IMR-90 (cell line): ENCODE results near the gene TGFA. TPM values are rescaled to one million over a fixed set of nuclear protein-coding genes. Genes with fewer than 3 reads are reported as not detected.

Source experiments
- ATAC-seq: fragments of 200-7000 bp; cut with Tn5 transposase; 2 replicates; pipeline ENCODE4 v1.9.1; 2020; ENCODE audit warnings: low read depth, mild to moderate bottlenecking, moderate library complexity
- BruUV-seq: library from RNA; stranded (reverse); fragments of 400-500 nt; replicated peaks from 2 replicates; lab custom pipeline; 2021; lab: Mats Ljungman, UMichigan
- CTCF ChIA-PET: fragments of 300-600 bp; formaldehyde crosslinking; extraction: SDS; loops from one replicate; lab custom pipeline; 2021; ENCODE audit warnings: antibody characterized with exemption; lab: Yijun Ruan, JAX
- POLR2A ChIA-PET: fragments of 300-600 bp; sonication (Branson Sonifier 250); formaldehyde crosslinking; loops from one replicate; lab custom pipeline; 2022; ENCODE audit warnings: antibody characterized with exemption; ENCODE audit not compliant: unreplicated experiment; lab: Charles Lee
- DNase-seq: peaks from one replicate; pipeline ENCODE4 v3.0.0; 2013
- H2AFZ ChIP-seq: replicated peaks from 2 replicates; pipeline ENCODE3; 2013; ENCODE audit warnings: low read length, mild to moderate bottlenecking; ENCODE audit not compliant: poor library complexity
- H2AK5ac ChIP-seq: 2 replicates; pipeline ENCODE4 v1.6.1; 2013; ENCODE audit warnings: low read depth, low read length, inconsistent platforms
- H2AK9ac ChIP-seq: replicated peaks from 2 replicates; pipeline ENCODE3; 2013; ENCODE audit warnings: mild to moderate bottlenecking, low read depth, low read length, moderate library complexity; ENCODE audit not compliant: poor library complexity
- H2BK120ac ChIP-seq: 2 replicates; pipeline ENCODE4 v1.6.1; 2013; ENCODE audit warnings: low read depth, low read length, inconsistent platforms
- H2BK15ac ChIP-seq: 3 replicates; pipeline ENCODE4 v1.6.1; 2013; ENCODE audit warnings: low read depth, low read length, inconsistent platforms
- H2BK20ac ChIP-seq: 2 replicates; pipeline ENCODE4 v1.6.1; 2013; ENCODE audit warnings: low read depth, mild to moderate bottlenecking, inconsistent platforms, low read length, moderate library complexity
- H2BK5ac ChIP-seq: 2 replicates; pipeline ENCODE4 v1.6.1; 2013; ENCODE audit warnings: mild to moderate bottlenecking, low read depth, low read length, inconsistent platforms; ENCODE audit not compliant: poor library complexity, severe bottlenecking
- H3K14ac ChIP-seq: replicated peaks from 2 replicates; pipeline ENCODE4 v1.6.1; 2013; ENCODE audit warnings: low read depth, low read length, inconsistent platforms
- H3K18ac ChIP-seq: 2 replicates; pipeline ENCODE4 v1.6.1; 2013; ENCODE audit warnings: low read depth, low read length, control low read depth
- H3K23ac ChIP-seq: 2 replicates; pipeline ENCODE4 v1.6.1; 2013; ENCODE audit warnings: low read depth, low read length, inconsistent platforms
- H3K27ac ChIP-seq: 2 replicates; pipeline ENCODE4 v1.5.1; 2013; ENCODE audit warnings: mild to moderate bottlenecking, control low read depth, low read length; ENCODE audit not compliant: insufficient read depth
- H3K27me3 ChIP-seq: 2 replicates; pipeline ENCODE4 v1.6.1; 2013; ENCODE audit warnings: low read length; ENCODE audit not compliant: control insufficient read depth, insufficient read depth
- H3K36me3 ChIP-seq: 2 replicates; pipeline ENCODE4 v1.6.1; 2013; ENCODE audit warnings: low read length, mixed read lengths; ENCODE audit not compliant: control insufficient read depth, insufficient read depth
- H3K4ac ChIP-seq: 2 replicates; pipeline ENCODE4 v1.6.1; 2013; ENCODE audit warnings: low read depth, low read length, inconsistent platforms
- H3K4me1 ChIP-seq: 2 replicates; pipeline ENCODE4 v1.6.1; 2013; ENCODE audit warnings: low read length, mixed read lengths; ENCODE audit not compliant: control insufficient read depth, insufficient read depth
- H3K4me2 ChIP-seq: 2 replicates; pipeline ENCODE4 v1.6.1; 2013; ENCODE audit warnings: low read depth, mild to moderate bottlenecking, control low read depth, low read length, moderate library complexity
- H3K4me3 ChIP-seq: 2 replicates; pipeline ENCODE4 v1.5.1; 2013; ENCODE audit warnings: low read depth, mild to moderate bottlenecking, control low read depth, low read length, moderate library complexity; ENCODE audit not compliant: insufficient read depth
- H3K56ac ChIP-seq: 2 replicates; pipeline ENCODE4 v1.6.1; 2013; ENCODE audit warnings: low read length, inconsistent platforms; ENCODE audit not compliant: insufficient read depth; ENCODE audit errors: extremely low read depth
- H3K79me1 ChIP-seq, 2 experiments: 2 replicates each; pipeline ENCODE4 v1.6.1; 2013; ENCODE audit warnings: low read length in 2 of 2, inconsistent platforms in 1 of 2, low read depth in 1 of 2
- H3K9ac ChIP-seq: 2 replicates; pipeline ENCODE4 v1.6.1; 2013; ENCODE audit warnings: low read depth, low read length, control low read depth
- H3K9me1 ChIP-seq: 2 replicates; pipeline ENCODE4 v1.6.1; 2013; ENCODE audit warnings: low read length, inconsistent platforms; ENCODE audit not compliant: insufficient read depth
- H3K9me3 ChIP-seq: 2 replicates; pipeline ENCODE4 v1.6.1; 2013; ENCODE audit warnings: low read length; ENCODE audit not compliant: control insufficient read depth, insufficient read depth
- H4K20me1 ChIP-seq: 2 replicates; pipeline ENCODE4 v1.6.1; 2013; ENCODE audit warnings: low read length, inconsistent platforms; ENCODE audit not compliant: insufficient read depth
- H4K5ac ChIP-seq: 2 replicates; pipeline ENCODE4 v1.6.1; 2013; ENCODE audit warnings: mild to moderate bottlenecking, low read depth, low read length, control low read depth
- H4K8ac ChIP-seq, 2 experiments: 2 replicates each; pipeline ENCODE4 v1.6.1; 2013; ENCODE audit warnings: low read depth in 2 of 2, low read length in 2 of 2, control low read depth in 1 of 2, inconsistent platforms in 1 of 2
- H4K91ac ChIP-seq: 2 replicates; pipeline ENCODE4 v1.6.1; 2013; ENCODE audit warnings: low read depth, low read length, inconsistent platforms; ENCODE audit not compliant: insufficient read depth
- CEBPB ChIP-seq: IDR thresholded peaks from 2 replicates; pipeline ENCODE4 v1.6.1; 2012; ENCODE audit warnings: low read depth, low read length, improper control_type of control experiment
- CTCF ChIP-seq: conservative IDR thresholded peaks from 2 replicates; pipeline ENCODE4 v1.5.1; 2012; ENCODE audit warnings: mild to moderate bottlenecking, low read depth, low read length, improper control_type of control experiment
- ELK1 ChIP-seq: fragments of 150-350 bp; IDR thresholded peaks from 2 replicates; pipeline ENCODE4 v1.6.1; 2016; ENCODE audit warnings: low read depth, mild to moderate bottlenecking, low read length, moderate library complexity, borderline replicate concordance
- FOS ChIP-seq: fragments of 150-350 bp; IDR thresholded peaks from 2 replicates; pipeline ENCODE4 v1.6.1; 2016; ENCODE audit warnings: low read depth, low read length
- MAZ ChIP-seq: IDR thresholded peaks from 2 replicates; pipeline ENCODE4 v1.6.1; 2012; ENCODE audit warnings: low read depth, mild to moderate bottlenecking, low read length, improper control_type of control experiment, moderate library complexity, borderline replicate concordance
- MXI1 ChIP-seq: IDR thresholded peaks from 2 replicates; pipeline ENCODE4 v1.6.1; 2012; ENCODE audit warnings: low read depth, mild to moderate bottlenecking, low read length, moderate library complexity, borderline replicate concordance
- NFE2L2 ChIP-seq: fragments of 150-350 bp; IDR thresholded peaks from 2 replicates; pipeline ENCODE4 v1.6.1; 2016; ENCODE audit warnings: low read depth, mild to moderate bottlenecking, low read length
- POLR2A ChIP-seq: IDR thresholded peaks from 2 replicates; pipeline ENCODE4 v1.6.1; 2012; ENCODE audit warnings: mild to moderate bottlenecking, low read depth, low read length
- RAD21 ChIP-seq: IDR thresholded peaks from 2 replicates; pipeline ENCODE4 v1.6.1; 2012; ENCODE audit warnings: low read length, improper control_type of control experiment
- USF2 ChIP-seq: fragments of 150-350 bp; IDR thresholded peaks from 2 replicates; pipeline ENCODE4 v1.6.1; 2017; ENCODE audit warnings: mild to moderate bottlenecking, antibody characterized with exemption, low read length, low read depth
- WGBS, 2 experiments: methylation state at CpG; one replicate each; pipeline versions ENCODE4 v1.1.5 to v1.1.7; 2013; ENCODE audit warnings: missing lambda C conversion rate in 2 of 2; ENCODE audit not compliant: insufficient read length in 1 of 2; ENCODE audit errors: extremely low coverage in 2 of 2; 5-methylcytosine and 5-hydroxymethylcytosine counted together
- dilution Hi-C: fragments of 300-500 bp; cut with HindIII; formaldehyde crosslinking; loops from one replicate; pipeline ENCODE4 v1.14.3; 2018; ENCODE audit warnings: low sequenced_read_pairs; ENCODE audit not compliant: unreplicated experiment
- in situ Hi-C: fragments of 300-500 bp; cut with MboI; formaldehyde crosslinking; loops from 3 replicates; pipeline ENCODE4 v1.14.3; 2019; ENCODE audit warnings: low sequenced_read_pairs, inconsistent platforms, mixed read lengths
- intact Hi-C: fragments of 100-400 bp; cut with micrococcal nuclease; formaldehyde crosslinking; loops from 2 replicates; pipeline ENCODE4 v1.10.0; 2022
- polyA plus RNA-seq, 3 experiments: library from polyadenylated mRNA; depleted of rRNA; stranded (reverse); fragments of >200 nt; gene quantifications; 2 replicates each; pipeline ENCODE4 v1.2.3, GENCODE V29; 2012; ENCODE audit warnings: low replicate concordance in 1 of 3
- total RNA-seq: library from RNA; depleted of rRNA; stranded (reverse); fragments of >200 nt; gene quantifications from 2 replicates; pipeline ENCODE4 v1.2.3, GENCODE V29; 2012

The TGFA gene
- total and polyA plus RNA-seq, 2 of the 4 experiments (the other 2 are of a cell fraction): not detected

- no peak overlapping the region for H2BK120ac ChIP-seq
- no peaks in the 10 kb centered on the region for H3K4me1 ChIP-seq
- H2AK5ac ChIP-seq: no peak overlapping the region
- no peak overlapping the region for H4K8ac ChIP-seq
- H3K36me3 ChIP-seq: no peaks in the 10 kb centered on the region
- DNase-seq (no peak), ATAC-seq (no peak)
- H2BK20ac ChIP-seq: no peak overlapping the region
- no peak overlapping the region for H3K23ac ChIP-seq
- H4K5ac ChIP-seq: no peak overlapping the region
- no peaks in the 10 kb centered on the region for H3K9me3 ChIP-seq
- H3K79me1 ChIP-seq: no peaks in the 10 kb centered on the region
- dilution Hi-C loops: no loop called here
- no peak overlapping the region for H3K4me2 ChIP-seq
- intact Hi-C loops: no loop called here
- no peak overlapping the region for H3K4me3 ChIP-seq
- H3K14ac ChIP-seq: no peak overlapping the region
- H4K20me1 ChIP-seq: no peaks in the 10 kb centered on the region
- H3K18ac ChIP-seq: no peak overlapping the region
- WGBS, 2 experiments: no CpG with 5 or more reads among the region's 1 CpG
- H3K9ac ChIP-seq: no peak overlapping the region
- no peak overlapping the region for H2AK9ac ChIP-seq
- in situ Hi-C loops: no loop called here
- H2BK15ac ChIP-seq: no peak overlapping the region
- H3K4ac ChIP-seq: no peak overlapping the region
- no peak overlapping the region for H4K91ac ChIP-seq
- no peaks in the 10 kb centered on the region for H3K9me1 ChIP-seq
- no peak overlapping the region for H3K27ac ChIP-seq
- no peak overlapping the region for H2BK5ac ChIP-seq
- no TSS peak for BruUV-seq
- POLR2A ChIA-PET: no interaction called here
- H3K27me3 ChIP-seq: peaks cover 21% of the 10 kb centered on the region
- TF ChIP-seq RAD21 (no peak), MAZ (no peak), NFE2L2 (no peak), FOS (no peak), CEBPB (no peak), POLR2A (no peak), ELK1 (no peak), MXI1 (no peak), CTCF (no peak), USF2 (no peak)
- no peak overlapping the region for H3K56ac ChIP-seq
- H2AFZ ChIP-seq: no peak overlapping the region
- CTCF ChIA-PET: no interaction called here
Measured at GRCh38 chr2:70474256-70474848, 79.3 kb downstream of the TGFA start.
